GM12878 (cell line): Measurements from ENCODE around the gene SLC1A5. TPM values are rescaled to one million over a fixed set of nuclear protein-coding genes. Genes with fewer than 3 reads are reported as not detected.
A peak's percentile ranks its signal among the peaks of the same experiment; 100 is the strongest.

ENCODE experiments used
- ATAC-seq: fragments of 200-7000 bp; cut with Tn5 transposase; 3 replicates; pipeline ENCODE4 v1.9.1; 2020; ENCODE audit warnings: mild to moderate bottlenecking, moderate library complexity
- BruUV-seq: library from RNA; stranded (reverse); fragments of 400-500 nt; replicated peaks from 2 replicates; lab custom pipeline; 2021; lab: Mats Ljungman, UMichigan
- CTCF ChIA-PET: fragments of 300-600 bp; sonication (Branson Sonifier 250); formaldehyde crosslinking; extraction: SDS; loops from one replicate; lab custom pipeline; 2021; ENCODE audit warnings: inconsistent platforms; lab: Yijun Ruan, JAX
- POLR2A ChIA-PET: fragments of 350-600 bp; formaldehyde crosslinking; extraction: SDS; loops from one replicate; lab custom pipeline; 2021; ENCODE audit warnings: inconsistent platforms; lab: Charles Lee
- RAD21 ChIA-PET: fragments of 300-600 bp; sonication (Branson Sonifier 250); formaldehyde crosslinking; loops from one replicate; lab custom pipeline; 2023; ENCODE audit warnings: antibody characterized with exemption; ENCODE audit not compliant: unreplicated experiment; lab: Charles Lee
- SMC1A ChIA-PET: fragments of 300-600 bp; sonication (Branson Sonifier 250); formaldehyde crosslinking; loops from one replicate; lab custom pipeline; 2023; ENCODE audit not compliant: unreplicated experiment, uncharacterized antibody; lab: Charles Lee
- DNase-seq: peaks from one replicate; pipeline ENCODE4 v3.0.0-alpha.2; 2011; ENCODE audit warnings: low read depth, low spot score
- FAIRE-seq: peaks from 3 replicates; lab custom pipeline; 2011; peaks lifted over from hg19 to GRCh38; lab: Jason Lieb, UNC
- H2AFZ ChIP-seq: 2 replicates; pipeline ENCODE4 v1.6.0; 2011; ENCODE audit warnings: low read depth, low read length, control low read depth; ENCODE audit not compliant: control insufficient read depth
- H3K27ac ChIP-seq: 2 replicates; pipeline ENCODE4 v1.5.1; 2011; ENCODE audit warnings: control low read depth; ENCODE audit not compliant: control insufficient read depth, insufficient read depth
- H3K27me3 ChIP-seq, 2 experiments: replicated peaks in 1 of 2; 2 replicates each; pipeline versions ENCODE4 v1.6.0 to v1.6.1; 2011; ENCODE audit warnings: low read length in 1 of 2; ENCODE audit not compliant: control insufficient read depth in 2 of 2, insufficient read depth in 2 of 2
- H3K36me3 ChIP-seq, 2 experiments: 2 replicates each; pipeline ENCODE4 v1.5.1; 2011; ENCODE audit warnings: low read length in 1 of 2; ENCODE audit not compliant: control insufficient read depth in 2 of 2, insufficient read depth in 2 of 2
- H3K4me1 ChIP-seq: 2 replicates; pipeline ENCODE4 v1.6.1; 2011; ENCODE audit warnings: mild to moderate bottlenecking, low read length, moderate library complexity, mixed read lengths; ENCODE audit not compliant: control insufficient read depth, insufficient read depth
- H3K4me2 ChIP-seq: 2 replicates; pipeline ENCODE4 v1.6.0; 2011; ENCODE audit warnings: control low read depth; ENCODE audit not compliant: control insufficient read depth, insufficient read depth
- H3K4me3 ChIP-seq: fragments of 200-600 bp; sonication (generic); 2 replicates; pipeline ENCODE4 v1.5.1; 2016
- H3K79me2 ChIP-seq: 2 replicates; pipeline ENCODE4 v1.6.0; 2011; ENCODE audit warnings: low read length; ENCODE audit not compliant: control insufficient read depth, insufficient read depth
- H3K9ac ChIP-seq: 2 replicates; pipeline ENCODE4 v1.8.0; 2011; ENCODE audit warnings: low read length, control low read depth, mixed read lengths; ENCODE audit not compliant: control insufficient read depth, insufficient read depth
- H3K9me3 ChIP-seq: replicated peaks from 3 replicates; pipeline ENCODE4 v1.5.1; 2011; ENCODE audit warnings: mild to moderate bottlenecking, low read length; ENCODE audit not compliant: control insufficient read depth, insufficient read depth
- H4K20me1 ChIP-seq: 2 replicates; pipeline ENCODE4 v1.6.0; 2011; ENCODE audit not compliant: control insufficient read depth, insufficient read depth
- BCLAF1 ChIP-seq: fragments of 450-650 bp; IDR thresholded peaks from 2 replicates; pipeline ENCODE4 v1.6.1; 2017; ENCODE audit warnings: antibody characterized with exemption, mild to moderate bottlenecking, moderate library complexity
- BHLHE40 ChIP-seq, 2 experiments: fragments of 450-650 bp in 1 of 2; IDR thresholded peaks; 2 replicates each; pipeline ENCODE4 v1.6.1; 2011 to 2017; ENCODE audit warnings: low read depth in 2 of 2, borderline replicate concordance in 1 of 2, improper control_type of control experiment in 1 of 2, low read length in 1 of 2, mild to moderate bottlenecking in 1 of 2
- CUX1 ChIP-seq: IDR thresholded peaks from 2 replicates; pipeline ENCODE4 v1.6.1; 2012; ENCODE audit warnings: improper control_type of control experiment, low read depth, low read length; ENCODE audit not compliant: insufficient replicate concordance
- ELK1 ChIP-seq: IDR thresholded peaks from 2 replicates; pipeline ENCODE4 v1.6.1; 2012; ENCODE audit warnings: low read depth, low read length, improper control_type of control experiment
- IRF4 ChIP-seq: IDR thresholded peaks from 2 replicates; pipeline ENCODE4 v1.6.1; 2011; ENCODE audit warnings: low read depth, low read length
- MEF2B ChIP-seq: fragments of 450-650 bp; IDR thresholded peaks from 2 replicates; pipeline ENCODE4 v1.6.1; 2018; ENCODE audit warnings: mild to moderate bottlenecking, moderate library complexity; ENCODE audit not compliant: partially characterized antibody, poor library complexity, severe bottlenecking
- MTA2 ChIP-seq: fragments of 450-650 bp; IDR thresholded peaks from 2 replicates; pipeline ENCODE4 v1.6.1; 2016; ENCODE audit warnings: low read depth, mild to moderate bottlenecking, moderate library complexity
- MTA3 ChIP-seq: IDR thresholded peaks from 2 replicates; pipeline ENCODE4 v1.6.1; 2012; ENCODE audit warnings: low read length, inconsistent platforms, borderline replicate concordance
- NFXL1 ChIP-seq: fragments of 450-650 bp; IDR thresholded peaks from 2 replicates; pipeline ENCODE4 v1.6.1; 2017; ENCODE audit warnings: antibody characterized with exemption, mild to moderate bottlenecking, borderline replicate concordance
- NR2C1 ChIP-seq: fragments of 450-650 bp; IDR thresholded peaks from 2 replicates; pipeline ENCODE4 v1.6.1; 2017; ENCODE audit warnings: antibody characterized with exemption, mild to moderate bottlenecking, moderate library complexity
- NR2F1 ChIP-seq: fragments of 450-650 bp; conservative IDR thresholded peaks from 2 replicates; pipeline ENCODE4 v1.6.1; 2017; ENCODE audit warnings: mild to moderate bottlenecking
- PAX5 ChIP-seq: IDR thresholded peaks from 2 replicates; pipeline ENCODE4 v1.6.1; 2011; ENCODE audit warnings: low read depth, low read length, borderline replicate concordance
- POLR2A ChIP-seq: IDR thresholded peaks from 2 replicates; pipeline ENCODE4 v1.6.1; 2011; ENCODE audit warnings: low read depth, mild to moderate bottlenecking, low read length
- RCOR1 ChIP-seq: conservative IDR thresholded peaks from 2 replicates; pipeline ENCODE4 v1.6.1; 2012; ENCODE audit warnings: low read depth, low read length, improper control_type of control experiment
- SPI1 ChIP-seq: IDR thresholded peaks from 2 replicates; pipeline ENCODE4 v1.6.1; 2011; ENCODE audit warnings: low read depth, mild to moderate bottlenecking, low read length, moderate library complexity, borderline replicate concordance; ENCODE audit not compliant: insufficient read depth
- YY1 ChIP-seq: IDR thresholded peaks from 2 replicates; pipeline ENCODE4 v1.6.1; 2011; ENCODE audit warnings: low read depth, mild to moderate bottlenecking, low read length
- WGBS: methylation state at CpG from one replicate; pipeline ENCODE4 v1.1.6; 2016; ENCODE audit warnings: low lambda C conversion rate; ENCODE audit not compliant: insufficient replicate concordance, insufficient coverage; ENCODE audit errors: missing lambda C conversion rate; 5-methylcytosine and 5-hydroxymethylcytosine counted together
- in situ Hi-C: fragments of 300-500 bp; cut with MboI; formaldehyde crosslinking; loops from 9 replicates; pipeline ENCODE4 v1.14.3; 2018; ENCODE audit warnings: mixed read lengths
- intact Hi-C: fragments of 100-400 bp; cut with micrococcal nuclease; formaldehyde crosslinking; loops from one replicate; pipeline ENCODE4 v1.14.2; 2022; ENCODE audit not compliant: unreplicated experiment
- polyA plus RNA-seq, 11 experiments: library from polyadenylated mRNA; depleted of rRNA in 4 of 11; unstranded in 6 of 11; stranded (reverse) in 5 of 11; fragments of >200 nt; fragmentation: Nextera tagmentation in 4 of 11; fragmentation: Illumina TruSeq in 1 of 11; extraction: Ambion mirVana in 4 of 11; extraction: Trizol in 1 of 11; gene quantifications; 1 replicate in 1 of 11; 2 replicates in 10 of 11; pipeline versions ENCODE4 v1.2.1 to v1.2.3, GENCODE V29; 2011 to 2016; ENCODE audit warnings: inconsistent platforms in 2 of 11, missing spikeins in 2 of 11, low read depth in 1 of 11
- total RNA-seq, 4 experiments: library from RNA; depleted of rRNA in 3 of 4; stranded (reverse); fragments of >200 nt in 3 of 4; fragmentation: Illumina TruSeq in 1 of 4; extraction: Trizol in 1 of 4; gene quantifications; 2 replicates each; pipeline versions ENCODE4 v1.2.1 to v1.2.3, GENCODE V29; 2013 to 2021

SLC1A5 gene
- total and polyA plus RNA-seq, 10 of the 15 experiments (the other 5 are each of a cell fraction or from before 2014, with no cell fraction given) = 9.1 to 129 (median 60.9) TPM

- 45% methylated on average over 1 of the region's 2 CpGs for WGBS
- Histone ChIP-seq H3K27ac (no peak overlapping the region), H3K9me3 (no peaks in the 10 kb centered on the region), H2AFZ (no peak overlapping the region), H3K4me3 (no peak overlapping the region), H3K79me2 (no peaks in the 10 kb centered on the region), H3K36me3 (no peaks in the 10 kb centered on the region), H3K9ac (no peak overlapping the region), H3K27me3 (no peaks in the 10 kb centered on the region), H3K4me1 (no peaks in the 10 kb centered on the region), H4K20me1 (no peaks in the 10 kb centered on the region), H3K4me2 (no peak overlapping the region)
- ChIA-PET SMC1A (interaction anchor here (0.7 to 1.0 kb wide), 3 partner anchors 8 to 19 kb away, joined by 3 read pairs; no protein-coding TSS in a partner anchor), CTCF (interaction anchor here (0.7 to 1.8 kb wide), 4 partner anchors 13 to 37 kb away, joined by 3 to 4 read pairs (median 4); no protein-coding TSS in a partner anchor), POLR2A (interaction anchor here (0.6 to 1.4 kb wide), 3 partner anchors 16 to 26 kb away, joined by 3 to 5 read pairs (median 3); no protein-coding TSS in a partner anchor), RAD21 (interaction anchor here (0.8 to 1.0 kb wide), 2 partner anchors 18 to 36 kb away, joined by 3 to 4 read pairs; no protein-coding TSS in a partner anchor)
- in situ Hi-C loops = no loop called here
- no TSS peak for BruUV-seq
- ATAC-seq = peak; percentile 51; the same call in 2 of the 3 replicates
- intact Hi-C loops = no loop called here
- DNase-seq = no peak
- FAIRE-seq = no peak
- TF ChIP-seq ELK1 = no peak
- TF ChIP-seq MEF2B = no peak
- TF ChIP-seq BHLHE40 (IDR thresholded peaks at IDR 0.05; ENCODE audit: borderline replicate concordance in 1 of 2, low read depth in 2 of 2, low read length in 1 of 2) = no peak
- TF ChIP-seq RCOR1 = no peak
- no peak for TF ChIP-seq YY1
- peak; percentile 61; the same call in 1 of the 2 replicates for TF ChIP-seq SPI1
- TF ChIP-seq IRF4 = no peak
- no peak for TF ChIP-seq PAX5
- no peak for TF ChIP-seq CUX1
- no peak for TF ChIP-seq NR2F1
- TF ChIP-seq BCLAF1 = no peak
- TF ChIP-seq NR2C1 = no peak
- no peak for TF ChIP-seq NFXL1
- TF ChIP-seq POLR2A = no peak
- TF ChIP-seq MTA2 = 0 out of 2 replicates have a peak, but pooled peaks have one; percentile 40
- no peak for TF ChIP-seq MTA3
These were observed 15.2 kb upstream of the SLC1A5 start for GRCh38 chr19:46803555-46803954.
